ENCODE measurements around the gene CALHM2.

The CALHM2 gene

GRCh38 chr10:103475437-103475836 lies 23.3 kb upstream of the CALHM2 start:
- H3K4me3 ChIP-seq (ENCODE audit: low read depth, low read length) = no peak overlapping the region
- TF ChIP-seq CTCF (IDR thresholded peaks at IDR 0.05; ENCODE audit: low read depth, low read length) = no peak

GRCh38 chr10:103474077-103474476 lies 21.9 kb upstream of the CALHM2 start:
- no peak for TF ChIP-seq CTCF (IDR thresholded peaks at IDR 0.05; ENCODE audit: low read depth, low read length)
- H3K4me3 ChIP-seq (ENCODE audit: low read depth, low read length) = no peak overlapping the region

GRCh38 chr10:103473261-103473671 lies 21.1 kb upstream of the CALHM2 start:
- no peak overlapping the region for H3K4me3 ChIP-seq (ENCODE audit: low read depth, low read length)
- TF ChIP-seq CTCF (IDR thresholded peaks at IDR 0.05; ENCODE audit: low read depth, low read length) = no peak

GRCh38 chr10:103472005-103472404 lies 19.8 kb upstream of the CALHM2 start:
- H3K4me3 ChIP-seq (ENCODE audit: low read depth, low read length) = no peak overlapping the region
- TF ChIP-seq CTCF (IDR thresholded peaks at IDR 0.05; ENCODE audit: low read depth, low read length) = no peak

GRCh38 chr10:103470761-103471653 lies 18.8 kb upstream of the CALHM2 start:
- TF ChIP-seq CTCF (IDR thresholded peaks at IDR 0.05; ENCODE audit: low read depth, low read length) = no peak
- H3K4me3 ChIP-seq (ENCODE audit: low read depth, low read length) = no peak overlapping the region

GRCh38 chr10:103469201-103469600 lies 17.0 kb upstream of the CALHM2 start:
- no peak for TF ChIP-seq CTCF (IDR thresholded peaks at IDR 0.05; ENCODE audit: low read depth, low read length)
- H3K4me3 ChIP-seq (ENCODE audit: low read depth, low read length) = no peak overlapping the region

GRCh38 chr10:103467406-103467805 lies 15.2 kb upstream of the CALHM2 start:
- no peak overlapping the region for H3K4me3 ChIP-seq (ENCODE audit: low read depth, low read length)
- TF ChIP-seq CTCF (IDR thresholded peaks at IDR 0.05; ENCODE audit: low read depth, low read length) = no peak
